Heart left ventricle (tissue), 16 donors: ENCODE measurements around the gene PTPRD. TPM values are rescaled to one million over a fixed set of nuclear protein-coding genes. Genes with fewer than 3 reads are reported as not detected.
"Not testable (repeated sequence)": the region's sequence is repeated elsewhere in the genome, so short reads cannot be mapped to it uniquely, and the experiment has no call there.

Source experiments
- ATAC-seq, 4 donors: fragments of 200-7000 bp; cut with Tn5 transposase; one replicate each; pipeline ENCODE4 v1.9.1; 2020 to 2022; ENCODE audit warnings: moderate library complexity in 4 of 4, mild to moderate bottlenecking in 3 of 4, moderate number of reproducible peaks in 1 of 4
- DNase-seq, 5 donors: peaks; one replicate each; pipeline ENCODE4 v3.0.0-alpha.2; 2020
- H3K27ac ChIP-seq, 12 donors: fragments of 200-600 bp; sonication (generic) in 4 of 12; one replicate each; pipeline versions ENCODE4 v1.5.0 to v1.8.0; 2016 to 2022; ENCODE audit warnings: mild to moderate bottlenecking in 2 of 12
- H3K27me3 ChIP-seq, 9 donors: fragments of 200-600 bp; sonication (generic) in 2 of 9; one replicate each; pipeline versions ENCODE4 v1.5.1 to v1.8.0; 2016 to 2022; ENCODE audit warnings: mild to moderate bottlenecking in 3 of 9
- H3K36me3 ChIP-seq, 9 donors: fragments of 200-600 bp; sonication (generic) in 2 of 9; one replicate each; pipeline versions ENCODE4 v1.5.0 to v1.8.0; 2018 to 2022; ENCODE audit warnings: mild to moderate bottlenecking in 2 of 9
- H3K4me1 ChIP-seq, 12 donors: fragments of 200-600 bp; sonication (generic) in 4 of 12; one replicate each; pipeline versions ENCODE4 v1.5.0 to v1.8.0; 2016 to 2022; ENCODE audit warnings: mild to moderate bottlenecking in 3 of 12
- H3K4me3 ChIP-seq, 12 donors: fragments of 200-600 bp; sonication (generic) in 4 of 12; one replicate each; pipeline versions ENCODE4 v1.5.0 to v1.8.0; 2017 to 2022; ENCODE audit warnings: mild to moderate bottlenecking in 9 of 12, moderate library complexity in 4 of 12
- H3K9me3 ChIP-seq, 12 donors: fragments of 200-600 bp; sonication (generic) in 4 of 12; one replicate each; pipeline versions ENCODE4 v1.5.0 to v1.8.0; 2016 to 2022; ENCODE audit warnings: mild to moderate bottlenecking in 1 of 12
- CTCF ChIP-seq, 12 donors: fragments of 200-600 bp; sonication (generic) in 4 of 12; IDR thresholded peaks; one replicate each; pipeline versions ENCODE4 v1.5.0 to v1.8.0; 2018 to 2022; ENCODE audit warnings: antibody characterized with exemption in 12 of 12, mild to moderate bottlenecking in 5 of 12
- POLR2A ChIP-seq, 2 donors: fragments of 450-650 bp; IDR thresholded peaks; one replicate each; pipeline ENCODE4 v1.6.1; 2017; ENCODE audit warnings: antibody characterized with exemption in 2 of 2, mild to moderate bottlenecking in 2 of 2, moderate library complexity in 2 of 2
- WGBS, 4 donors: extraction: QIAGEN DNeasy Blood & Tissue Kit in 2 of 4; methylation state at CpG; one replicate each; pipeline versions ENCODE4 v1.1.5 to v1.1.7; 2013 to 2018; 5-methylcytosine and 5-hydroxymethylcytosine counted together
- intact Hi-C, 10 donors: fragments of 100-400 bp; cut with DNase I; formaldehyde crosslinking; loops; one replicate each; pipeline versions ENCODE4 v1.11.1 to v1.14.2; 2022
- polyA plus RNA-seq, 2 donors: library from polyadenylated mRNA; stranded (reverse); fragments of 200-250 nt; gene quantifications; one replicate each; pipeline ENCODE4 v1.2.3, GENCODE V29; 2013
- total RNA-seq, 9 donors: library from RNA; depleted of rRNA in 2 of 9; stranded (reverse); fragments of >200 nt in 2 of 9; fragmentation: NEBNext Ultra II Directional in 3 of 9; extraction: Animal tissue kit (Norgen Biotek cat#: 25700) in 3 of 9; gene quantifications; one replicate each; pipeline versions ENCODE4 v1.1.0 to v1.2.4, GENCODE V29; 2016 to 2023
- donor health status: ischemic (EF 13 %, LVEDD 7.1; RV severe dilation, severe dysfunction).
- donor health status: healthy with polysubstance abuse.
- donor health status: DM: no; HTN: yes; CAD: no.
- donor health status: DM: no; HTN: no; CAD: no.
- donor health status: ischemic (EF 25% LVEDD 6.9; RV normal size, moderate dysfunction).
- donor health status: ischemic (EF 25% LVEDD 5.7; RV mildly dilated, moderate dysfunction).
- donor health status: healthy.
- donor health status: DM: yes; HTN: yes; CAD: no.
- donor health status: ischemic (EF 35%, LVEDD 5.7; RV mildly dilated, moderate dysfunction).
- donor health status: nonischemic (EF 11% LVEDD 7.7; RV severe dilation, severe dysfunction).
- donor health status: DM: yes; HTN: yes; CAD: no.
- donor health status: PGD.
- donor health status: ischemic (EF 29% LVEDD 5.4; RV normal size, mild dysfunction).
- donor health status: nonischemic (EF 23%, LVEDD 6.1; RV moderate dilation, normal function).

PTPRD gene
- total and polyA plus RNA-seq, 11 donors: 1.4 to 25.3 (median 15.1) TPM

- no peaks in the 10 kb centered on the region for H3K36me3 ChIP-seq
- no peak for DNase-seq
- no peaks in the 10 kb centered on the region for H3K4me1 ChIP-seq
- WGBS, 4 donors: 9 to 25% (median 21%) methylated on average over 7 of the region's 7 CpGs
- TF ChIP-seq POLR2A (IDR thresholded peaks at IDR 0.05) (no peak), CTCF (IDR thresholded peaks at IDR 0.05) (no peak)
- no peak for ATAC-seq
- peaks cover 0 to 3% (median 0%) of the 10 kb centered on the region in 12 donors for H3K9me3 ChIP-seq
- H3K27ac ChIP-seq: no peak overlapping the region
- H3K27me3 ChIP-seq: no peaks in the 10 kb centered on the region
- intact Hi-C loops: no loop called here
- no peak overlapping the region for H3K4me3 ChIP-seq
Observed at GRCh38 chr9:9102295-9102694, 1510.5 kb downstream of the PTPRD start.

- Histone ChIP-seq H3K27ac (no peak overlapping the region), H3K36me3 (no peaks in the 10 kb centered on the region), H3K4me1 (no peaks in the 10 kb centered on the region), H3K27me3 (no peaks in the 10 kb centered on the region), H3K4me3 (no peak overlapping the region), H3K9me3 (peaks cover 0 to 4% (median 0%) of the 10 kb centered on the region in 12 donors)
- TF ChIP-seq CTCF (IDR thresholded peaks at IDR 0.05) (no peak), POLR2A (IDR thresholded peaks at IDR 0.05) (no peak)
- DNase-seq (no peak), ATAC-seq (no peak)
- intact Hi-C loops: no loop called here
Observed at GRCh38 chr9:9100070-9100469, 1512.7 kb downstream of the PTPRD start.

GRCh38 chr9:9099646-9100045, 1513.2 kb downstream of the PTPRD start:
- no peak for DNase-seq
- Histone ChIP-seq H3K4me3 (no peak overlapping the region), H3K36me3 (no peaks in the 10 kb centered on the region), H3K9me3 (peaks cover 0 to 4% (median 0%) of the 10 kb centered on the region in 12 donors), H3K4me1 (no peaks in the 10 kb centered on the region), H3K27ac (no peak overlapping the region), H3K27me3 (no peaks in the 10 kb centered on the region)
- 71 to 75% (median 74%) methylated on average over 3 of the region's 3 CpGs for WGBS, 4 donors
- TF ChIP-seq POLR2A (IDR thresholded peaks at IDR 0.05): no peak
- TF ChIP-seq CTCF (IDR thresholded peaks at IDR 0.05): no peak
- no peak for ATAC-seq
- intact Hi-C loops: no loop called here

GRCh38 chr9:9097254-9097653, 1515.5 kb downstream of the PTPRD start:
- H3K4me3 ChIP-seq, intact Hi-C loops, H3K27ac ChIP-seq, DNase-seq, H3K36me3 ChIP-seq, H3K27me3 ChIP-seq, H3K4me1 ChIP-seq, ATAC-seq: not testable (repeated sequence)
- H3K9me3 ChIP-seq: peaks cover 0 to 11% (median 0%) of the 10 kb centered on the region in 12 donors
- 77 to 86% (median 79%) methylated on average over 6 of the region's 6 CpGs for WGBS, 4 donors

- no peak for DNase-seq
Observed at GRCh38 chr9:9091387-9091786, 1521.4 kb downstream of the PTPRD start.

More at GRCh38 chr9:9091387-9091786, 1521.4 kb downstream of the PTPRD start:
- no peak overlapping the region for H3K27ac ChIP-seq
- TF ChIP-seq POLR2A (IDR thresholded peaks at IDR 0.05): no peak
- no peak for TF ChIP-seq CTCF (IDR thresholded peaks at IDR 0.05)
- no peaks in the 10 kb centered on the region for H3K4me1 ChIP-seq
- peaks cover 0 to 20% (median 0%) of the 10 kb centered on the region in 12 donors for H3K9me3 ChIP-seq
- H3K27me3 ChIP-seq: no peaks in the 10 kb centered on the region
- intact Hi-C loops: no loop called here
- H3K36me3 ChIP-seq: no peaks in the 10 kb centered on the region
- H3K4me3 ChIP-seq: no peak overlapping the region
- no peak for ATAC-seq
